Measurements from ENCODE around the gene MUTYH. TPM values are rescaled to one million over a fixed set of nuclear protein-coding genes. Genes with fewer than 3 reads are reported as not detected.
"Not testable (repeated sequence)": the region's sequence is repeated elsewhere in the genome, so short reads cannot be mapped to it uniquely, and the experiment has no call there.

MUTYH gene
- total and polyA plus RNA-seq, 2 of the 8 experiments (the other 6 are each of a cell fraction or from before 2014, with no cell fraction given): 51.9 to 65.7 TPM

GRCh38 chr1:45286521-45286920 lies 53.7 kb downstream of the MUTYH start:
- H3K4me1 ChIP-seq (replicated peaks in 1 of 4; ENCODE audit: control insufficient read depth in 3 of 4, insufficient read depth in 4 of 4, low read length in 3 of 4); H3K23me2 ChIP-seq (ENCODE audit: low read depth, low read length); DNase-seq (ENCODE audit: low read depth in 1 of 2, low spot score in 2 of 2); H3K27ac ChIP-seq (ENCODE audit: low read depth, low read length); H3K79me2 ChIP-seq (ENCODE audit: control insufficient read depth in 1 of 2, insufficient read depth in 2 of 2, low read length in 2 of 2); H2AK5ac ChIP-seq (ENCODE audit: low read depth, low read length); H3K56ac ChIP-seq (replicated peaks; ENCODE audit: insufficient read length, low read depth, low read length); H3K4me2 ChIP-seq (ENCODE audit: insufficient read depth in 1 of 2, low read depth in 2 of 2, low read length in 2 of 2); H4K91ac ChIP-seq (replicated peaks; ENCODE audit: insufficient read length, low read length); H3K79me1 ChIP-seq (ENCODE audit: low read depth, low read length); H3K27me3 ChIP-seq (replicated peaks in 1 of 4; ENCODE audit: control insufficient read depth in 3 of 4, extremely low read depth in 1 of 4, insufficient read depth in 3 of 4, low read length in 3 of 4); H2BK20ac ChIP-seq (ENCODE audit: low read length); H3K18ac ChIP-seq (ENCODE audit: extremely low read depth, low read length); H3K23ac ChIP-seq (ENCODE audit: insufficient read length); H3K9me3 ChIP-seq (ENCODE audit: insufficient read depth in 2 of 2, low read depth in 1 of 2, low read length in 1 of 2); FAIRE-seq; H2BK12ac ChIP-seq (ENCODE audit: low read depth, low read length); H2AFZ ChIP-seq (ENCODE audit: low read length); H2BK5ac ChIP-seq (ENCODE audit: low read depth, low read length); H3K14ac ChIP-seq (ENCODE audit: insufficient read length); H3K36me3 ChIP-seq (ENCODE audit: control insufficient read depth in 2 of 4, insufficient read depth in 4 of 4, low read length in 3 of 4); POLR2A ChIA-PET (ENCODE audit: partially characterized antibody); H3K9ac ChIP-seq (replicated peaks in 1 of 4; ENCODE audit: extremely low read depth in 1 of 4, low read depth in 3 of 4, low read length in 3 of 4); H2BK15ac ChIP-seq (ENCODE audit: low read length); H4K20me1 ChIP-seq (replicated peaks in 1 of 2; ENCODE audit: control insufficient read depth in 1 of 2, insufficient read depth in 2 of 2, low read length in 2 of 2); H4K8ac ChIP-seq (ENCODE audit: extremely low read depth, insufficient read depth, low read length); H2BK120ac ChIP-seq (replicated peaks; ENCODE audit: low read depth, low read length); H4K5ac ChIP-seq (ENCODE audit: insufficient read length, low read depth, low read length); H3K4me3 ChIP-seq (ENCODE audit: extremely low read depth in 1 of 4, insufficient read depth in 2 of 4, low read depth in 3 of 4, low read length in 4 of 4); H3K4ac ChIP-seq (replicated peaks; ENCODE audit: insufficient read length, low read depth, low read length): not testable (repeated sequence)
- CTCF ChIA-PET (ENCODE audit: partially characterized antibody): interaction anchor here (0.6 to 1.6 kb wide), 2 partner anchors 10 to 112 kb away, joined by 3 to 4 read pairs; no protein-coding TSS in a partner anchor
- WGBS, 2 experiments (ENCODE audit: extremely low coverage in 1 of 2, insufficient coverage in 1 of 2, insufficient read length in 1 of 2, insufficient replicate concordance in 2 of 2, low coverage in 1 of 2, low lambda C conversion rate in 2 of 2, missing lambda C conversion rate in 1 of 2): 90% methylated on average over 2 of the region's 3 CpGs; no CpG with 5 or more reads in 1 of the 2 experiments

GRCh38 chr1:45284858-45285257 lies 55.4 kb downstream of the MUTYH start:
- H3K23ac ChIP-seq (ENCODE audit: insufficient read length); H3K4ac ChIP-seq (replicated peaks; ENCODE audit: insufficient read length, low read depth, low read length); H2BK15ac ChIP-seq (ENCODE audit: low read length); H4K8ac ChIP-seq (ENCODE audit: extremely low read depth, insufficient read depth, low read length); H3K4me3 ChIP-seq (ENCODE audit: extremely low read depth in 1 of 4, insufficient read depth in 2 of 4, low read depth in 3 of 4, low read length in 4 of 4); H2BK20ac ChIP-seq (ENCODE audit: low read length); H3K79me2 ChIP-seq (ENCODE audit: control insufficient read depth in 1 of 2, insufficient read depth in 2 of 2, low read length in 2 of 2); H3K9ac ChIP-seq (replicated peaks in 1 of 4; ENCODE audit: extremely low read depth in 1 of 4, low read depth in 3 of 4, low read length in 3 of 4); H4K5ac ChIP-seq (ENCODE audit: insufficient read length, low read depth, low read length); H3K56ac ChIP-seq (replicated peaks; ENCODE audit: insufficient read length, low read depth, low read length); H3K36me3 ChIP-seq (ENCODE audit: control insufficient read depth in 2 of 4, insufficient read depth in 4 of 4, low read length in 3 of 4); H3K79me1 ChIP-seq (ENCODE audit: low read depth, low read length); H3K14ac ChIP-seq (ENCODE audit: insufficient read length); POLR2A ChIA-PET (ENCODE audit: partially characterized antibody); H3K27ac ChIP-seq (ENCODE audit: low read depth, low read length); H2BK5ac ChIP-seq (ENCODE audit: low read depth, low read length); H2BK12ac ChIP-seq (ENCODE audit: low read depth, low read length); H2AFZ ChIP-seq (ENCODE audit: low read length); H4K91ac ChIP-seq (replicated peaks; ENCODE audit: insufficient read length, low read length); H4K20me1 ChIP-seq (replicated peaks in 1 of 2; ENCODE audit: control insufficient read depth in 1 of 2, insufficient read depth in 2 of 2, low read length in 2 of 2); H3K18ac ChIP-seq (ENCODE audit: extremely low read depth, low read length); H3K27me3 ChIP-seq (replicated peaks in 1 of 4; ENCODE audit: control insufficient read depth in 3 of 4, extremely low read depth in 1 of 4, insufficient read depth in 3 of 4, low read length in 3 of 4); H3K4me1 ChIP-seq (replicated peaks in 1 of 4; ENCODE audit: control insufficient read depth in 3 of 4, insufficient read depth in 4 of 4, low read length in 3 of 4); DNase-seq (ENCODE audit: low read depth in 1 of 2, low spot score in 2 of 2); H2BK120ac ChIP-seq (replicated peaks; ENCODE audit: low read depth, low read length); FAIRE-seq; H3K23me2 ChIP-seq (ENCODE audit: low read depth, low read length); H3K4me2 ChIP-seq (ENCODE audit: insufficient read depth in 1 of 2, low read depth in 2 of 2, low read length in 2 of 2); H3K9me3 ChIP-seq (ENCODE audit: insufficient read depth in 2 of 2, low read depth in 1 of 2, low read length in 1 of 2); H2AK5ac ChIP-seq (ENCODE audit: low read depth, low read length): not testable (repeated sequence)
- 90% methylated on average over 8 of the region's 9 CpGs; no CpG with 5 or more reads in 1 of the 2 experiments for WGBS, 2 experiments (ENCODE audit: extremely low coverage in 1 of 2, insufficient coverage in 1 of 2, insufficient read length in 1 of 2, insufficient replicate concordance in 2 of 2, low coverage in 1 of 2, low lambda C conversion rate in 2 of 2, missing lambda C conversion rate in 1 of 2)
- CTCF ChIA-PET (ENCODE audit: partially characterized antibody): interaction anchor here (0.6 to 1.8 kb wide), 12 partner anchors 13 to 1370 kb away, joined by 3 to 5 read pairs (median 4); no protein-coding TSS in a partner anchor
